HepG2 (cell line): ENCODE data around the gene ATRAID. TPM values are rescaled to one million over a fixed set of nuclear protein-coding genes. Genes with fewer than 3 reads are reported as not detected.

Experiments used
- CHD2 ChIP-seq: IDR thresholded peaks from 2 replicates; pipeline ENCODE4 v1.6.1; 2011; ENCODE audit warnings: low read depth, low read length, improper control_type of control experiment
- HDAC1 ChIP-seq: sonication (generic); formaldehyde crosslinking; IDR thresholded peaks from 2 replicates; pipeline ENCODE4 v1.5.1; 2020; ENCODE audit warnings: mild to moderate bottlenecking, missing genetic modification reagents
- IKZF1 ChIP-seq: fragments of 450-650 bp; IDR thresholded peaks from 2 replicates; pipeline ENCODE4 v1.7.1; 2016
- JUND ChIP-seq: sonication (generic); formaldehyde crosslinking; IDR thresholded peaks from 2 replicates; pipeline ENCODE4 v1.8.0; 2022; ENCODE audit warnings: mild to moderate bottlenecking, missing genetic modification reagents
- SKI ChIP-seq: fragments of 450-650 bp; IDR thresholded peaks from one replicate; pipeline ENCODE4 v1.6.1; 2018; ENCODE audit warnings: mild to moderate bottlenecking; ENCODE audit not compliant: partially characterized antibody
- TAF15 ChIP-seq: fragments of 200-400 bp; formaldehyde crosslinking; IDR thresholded peaks from one replicate; pipeline ENCODE4 v1.6.1; 2018; ENCODE audit warnings: mild to moderate bottlenecking, low read depth, low read length; ENCODE audit not compliant: poor library complexity, severe bottlenecking
- TBX3 ChIP-seq: fragments of 450-650 bp; IDR thresholded peaks from 2 replicates; pipeline ENCODE4 v1.6.1; 2017; ENCODE audit warnings: antibody characterized with exemption, mild to moderate bottlenecking, inconsistent platforms, borderline replicate concordance
- TCF7L2 ChIP-seq: IDR thresholded peaks from 2 replicates; pipeline ENCODE4 v1.6.1; 2011; ENCODE audit warnings: mild to moderate bottlenecking, low read depth, low read length, moderate library complexity
- ZBTB8A ChIP-seq: sonication (generic); formaldehyde crosslinking; IDR thresholded peaks from 2 replicates; pipeline ENCODE4 v1.4.0; 2020; ENCODE audit warnings: mild to moderate bottlenecking, low read depth, missing genetic modification reagents, borderline replicate concordance
- ZNF251 ChIP-seq: sonication (generic); formaldehyde crosslinking; IDR thresholded peaks from 2 replicates; pipeline ENCODE4 v1.9.0; 2021; ENCODE audit warnings: mild to moderate bottlenecking, missing genetic modification reagents
- ZNF547 ChIP-seq: sonication (generic); formaldehyde crosslinking; IDR thresholded peaks from 2 replicates; pipeline ENCODE4 v1.5.1; 2020; ENCODE audit warnings: mild to moderate bottlenecking, missing genetic modification reagents
- ZNF652 ChIP-seq: IDR thresholded peaks from 2 replicates; pipeline ENCODE4 v1.6.1; 2016; ENCODE audit warnings: low read depth, borderline replicate concordance
- ZNF660 ChIP-seq: sonication (generic); formaldehyde crosslinking; IDR thresholded peaks from 2 replicates; pipeline ENCODE4 v1.5.1; 2020; ENCODE audit warnings: mild to moderate bottlenecking, low read depth, missing genetic modification reagents, borderline replicate concordance
- ZNF737 ChIP-seq: sonication (generic); formaldehyde crosslinking; IDR thresholded peaks from 2 replicates; pipeline ENCODE4 v1.5.0; 2020; ENCODE audit warnings: missing genetic modification reagents, mild to moderate bottlenecking, borderline replicate concordance
- ZSCAN21 ChIP-seq: sonication (generic); formaldehyde crosslinking; IDR thresholded peaks from 2 replicates; pipeline ENCODE4 v1.8.0; 2022; ENCODE audit warnings: mild to moderate bottlenecking, missing genetic modification reagents, moderate library complexity, borderline replicate concordance
- polyA plus RNA-seq, 8 experiments: library from polyadenylated mRNA; depleted of rRNA in 3 of 8; stranded (reverse) in 7 of 8; unstranded in 1 of 8; fragments of >200 nt; fragmentation: Illumina TruSeq in 4 of 8; extraction: Trizol in 4 of 8; gene quantifications; 2 replicates each; pipeline versions ENCODE4 v1.2.1 to v1.2.3, GENCODE V29; 2011 to 2016; ENCODE audit warnings: low read depth in 4 of 8, missing spikeins in 1 of 8, mixed read lengths in 1 of 8; ENCODE audit not compliant: insufficient read depth in 1 of 8
- total RNA-seq, 5 experiments: library from RNA; depleted of rRNA; stranded (reverse); fragments of >200 nt; fragmentation: Illumina TruSeq; extraction: Trizol; gene quantifications; 2 replicates each; pipeline ENCODE4 v1.2.3, GENCODE V29; 2016; ENCODE audit warnings: low read depth in 1 of 5
- TF ChIP-seq, protein P1 (sequence below): IDR thresholded peaks from 2 replicates; pipeline ENCODE4 v1.6.1; 2016; ENCODE audit warnings: low read depth, missing genetic modification reagents, missing compliant biosample characterization
- TF ChIP-seq, protein P2 (sequence below): sonication (generic); formaldehyde crosslinking; IDR thresholded peaks from 2 replicates; pipeline ENCODE4 v1.4.0; 2020; ENCODE audit warnings: mild to moderate bottlenecking, missing genetic modification reagents
- TF ChIP-seq, protein P3 (sequence below): IDR thresholded peaks from 2 replicates; pipeline ENCODE4 v1.6.1; 2016; ENCODE audit warnings: low read depth, control low read depth

The ATRAID gene
- total and polyA plus RNA-seq, 2 of the 13 experiments (the other 11 are each of a cell fraction or from before 2014, with no cell fraction given) = 207 to 382 TPM

DNA sequence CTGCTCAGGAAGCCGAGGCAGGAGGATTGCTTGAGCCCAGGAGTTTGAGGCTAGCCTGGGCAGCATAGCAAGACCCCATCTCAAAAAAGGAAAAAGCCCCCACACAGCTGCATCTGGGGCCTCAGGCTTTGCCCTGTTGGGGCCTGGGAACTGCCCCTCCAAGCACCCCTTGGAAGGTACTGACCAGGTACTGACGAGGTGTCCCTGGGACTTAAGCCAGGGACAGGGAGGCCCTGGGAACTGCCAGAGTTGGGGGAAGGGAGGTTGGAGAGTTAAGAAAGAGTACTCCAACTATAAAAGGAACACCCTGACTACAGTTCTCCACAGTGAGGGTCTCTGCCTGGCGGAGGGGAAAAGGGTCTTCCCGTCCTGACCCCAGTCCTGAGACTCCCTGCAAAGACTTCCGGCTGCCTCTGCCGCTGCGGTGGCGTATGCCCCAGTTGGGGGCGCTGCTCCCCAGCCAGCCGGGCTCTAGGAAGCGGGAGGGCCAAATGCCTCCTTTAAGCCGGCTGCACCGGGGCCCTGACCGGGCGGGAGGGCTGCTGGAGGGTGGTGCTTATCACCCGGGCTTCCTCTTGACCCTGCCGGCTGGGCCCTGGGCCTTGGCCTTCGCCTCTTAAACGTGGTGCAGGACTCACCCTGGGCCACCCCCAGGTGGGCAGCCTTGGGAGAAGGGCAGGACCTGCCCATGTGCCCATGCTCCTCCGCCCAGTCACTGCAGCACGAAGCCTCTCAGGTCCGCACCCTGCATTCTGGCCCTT, 38.2 kb downstream of the ATRAID start (continued):
- TF ChIP-seq IKZF1 = no peak
- no peak for TF ChIP-seq JUND
- TF ChIP-seq HDAC1 (CRISPR knock-in tag) = no peak
- TF ChIP-seq ZNF737 (CRISPR knock-in tag) = no peak
- no peak for TF ChIP-seq ZSCAN21 (CRISPR knock-in tag)
- no peak for TF ChIP-seq TBX3
- peak; percentile 45; the same call in 1 of the 2 replicates for TF ChIP-seq ZNF251 (CRISPR knock-in tag)
- TF ChIP-seq, protein P1, sequence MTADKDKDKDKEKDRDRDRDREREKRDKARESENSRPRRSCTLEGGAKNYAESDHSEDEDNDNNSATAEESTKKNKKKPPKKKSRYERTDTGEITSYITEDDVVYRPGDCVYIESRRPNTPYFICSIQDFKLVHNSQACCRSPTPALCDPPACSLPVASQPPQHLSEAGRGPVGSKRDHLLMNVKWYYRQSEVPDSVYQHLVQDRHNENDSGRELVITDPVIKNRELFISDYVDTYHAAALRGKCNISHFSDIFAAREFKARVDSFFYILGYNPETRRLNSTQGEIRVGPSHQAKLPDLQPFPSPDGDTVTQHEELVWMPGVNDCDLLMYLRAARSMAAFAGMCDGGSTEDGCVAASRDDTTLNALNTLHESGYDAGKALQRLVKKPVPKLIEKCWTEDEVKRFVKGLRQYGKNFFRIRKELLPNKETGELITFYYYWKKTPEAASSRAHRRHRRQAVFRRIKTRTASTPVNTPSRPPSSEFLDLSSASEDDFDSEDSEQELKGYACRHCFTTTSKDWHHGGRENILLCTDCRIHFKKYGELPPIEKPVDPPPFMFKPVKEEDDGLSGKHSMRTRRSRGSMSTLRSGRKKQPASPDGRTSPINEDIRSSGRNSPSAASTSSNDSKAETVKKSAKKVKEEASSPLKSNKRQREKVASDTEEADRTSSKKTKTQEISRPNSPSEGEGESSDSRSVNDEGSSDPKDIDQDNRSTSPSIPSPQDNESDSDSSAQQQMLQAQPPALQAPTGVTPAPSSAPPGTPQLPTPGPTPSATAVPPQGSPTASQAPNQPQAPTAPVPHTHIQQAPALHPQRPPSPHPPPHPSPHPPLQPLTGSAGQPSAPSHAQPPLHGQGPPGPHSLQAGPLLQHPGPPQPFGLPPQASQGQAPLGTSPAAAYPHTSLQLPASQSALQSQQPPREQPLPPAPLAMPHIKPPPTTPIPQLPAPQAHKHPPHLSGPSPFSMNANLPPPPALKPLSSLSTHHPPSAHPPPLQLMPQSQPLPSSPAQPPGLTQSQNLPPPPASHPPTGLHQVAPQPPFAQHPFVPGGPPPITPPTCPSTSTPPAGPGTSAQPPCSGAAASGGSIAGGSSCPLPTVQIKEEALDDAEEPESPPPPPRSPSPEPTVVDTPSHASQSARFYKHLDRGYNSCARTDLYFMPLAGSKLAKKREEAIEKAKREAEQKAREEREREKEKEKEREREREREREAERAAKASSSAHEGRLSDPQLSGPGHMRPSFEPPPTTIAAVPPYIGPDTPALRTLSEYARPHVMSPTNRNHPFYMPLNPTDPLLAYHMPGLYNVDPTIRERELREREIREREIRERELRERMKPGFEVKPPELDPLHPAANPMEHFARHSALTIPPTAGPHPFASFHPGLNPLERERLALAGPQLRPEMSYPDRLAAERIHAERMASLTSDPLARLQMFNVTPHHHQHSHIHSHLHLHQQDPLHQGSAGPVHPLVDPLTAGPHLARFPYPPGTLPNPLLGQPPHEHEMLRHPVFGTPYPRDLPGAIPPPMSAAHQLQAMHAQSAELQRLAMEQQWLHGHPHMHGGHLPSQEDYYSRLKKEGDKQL (CRISPR knock-in tag) = 0 out of 2 replicates have a peak, but pooled peaks have one; percentile 22
- TF ChIP-seq, protein P2, sequence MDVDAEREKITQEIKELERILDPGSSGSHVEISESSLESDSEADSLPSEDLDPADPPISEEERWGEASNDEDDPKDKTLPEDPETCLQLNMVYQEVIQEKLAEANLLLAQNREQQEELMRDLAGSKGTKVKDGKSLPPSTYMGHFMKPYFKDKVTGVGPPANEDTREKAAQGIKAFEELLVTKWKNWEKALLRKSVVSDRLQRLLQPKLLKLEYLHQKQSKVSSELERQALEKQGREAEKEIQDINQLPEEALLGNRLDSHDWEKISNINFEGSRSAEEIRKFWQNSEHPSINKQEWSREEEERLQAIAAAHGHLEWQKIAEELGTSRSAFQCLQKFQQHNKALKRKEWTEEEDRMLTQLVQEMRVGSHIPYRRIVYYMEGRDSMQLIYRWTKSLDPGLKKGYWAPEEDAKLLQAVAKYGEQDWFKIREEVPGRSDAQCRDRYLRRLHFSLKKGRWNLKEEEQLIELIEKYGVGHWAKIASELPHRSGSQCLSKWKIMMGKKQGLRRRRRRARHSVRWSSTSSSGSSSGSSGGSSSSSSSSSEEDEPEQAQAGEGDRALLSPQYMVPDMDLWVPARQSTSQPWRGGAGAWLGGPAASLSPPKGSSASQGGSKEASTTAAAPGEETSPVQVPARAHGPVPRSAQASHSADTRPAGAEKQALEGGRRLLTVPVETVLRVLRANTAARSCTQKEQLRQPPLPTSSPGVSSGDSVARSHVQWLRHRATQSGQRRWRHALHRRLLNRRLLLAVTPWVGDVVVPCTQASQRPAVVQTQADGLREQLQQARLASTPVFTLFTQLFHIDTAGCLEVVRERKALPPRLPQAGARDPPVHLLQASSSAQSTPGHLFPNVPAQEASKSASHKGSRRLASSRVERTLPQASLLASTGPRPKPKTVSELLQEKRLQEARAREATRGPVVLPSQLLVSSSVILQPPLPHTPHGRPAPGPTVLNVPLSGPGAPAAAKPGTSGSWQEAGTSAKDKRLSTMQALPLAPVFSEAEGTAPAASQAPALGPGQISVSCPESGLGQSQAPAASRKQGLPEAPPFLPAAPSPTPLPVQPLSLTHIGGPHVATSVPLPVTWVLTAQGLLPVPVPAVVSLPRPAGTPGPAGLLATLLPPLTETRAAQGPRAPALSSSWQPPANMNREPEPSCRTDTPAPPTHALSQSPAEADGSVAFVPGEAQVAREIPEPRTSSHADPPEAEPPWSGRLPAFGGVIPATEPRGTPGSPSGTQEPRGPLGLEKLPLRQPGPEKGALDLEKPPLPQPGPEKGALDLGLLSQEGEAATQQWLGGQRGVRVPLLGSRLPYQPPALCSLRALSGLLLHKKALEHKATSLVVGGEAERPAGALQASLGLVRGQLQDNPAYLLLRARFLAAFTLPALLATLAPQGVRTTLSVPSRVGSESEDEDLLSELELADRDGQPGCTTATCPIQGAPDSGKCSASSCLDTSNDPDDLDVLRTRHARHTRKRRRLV (CRISPR knock-in tag) = no peak
- TF ChIP-seq ZNF652 (CRISPR knock-in tag) = no peak
- TF ChIP-seq ZNF547 (CRISPR knock-in tag) = peak; percentile 81
- no peak for TF ChIP-seq TAF15
- TF ChIP-seq SKI = no peak
- TF ChIP-seq CHD2 = no peak
- TF ChIP-seq, protein P3, sequence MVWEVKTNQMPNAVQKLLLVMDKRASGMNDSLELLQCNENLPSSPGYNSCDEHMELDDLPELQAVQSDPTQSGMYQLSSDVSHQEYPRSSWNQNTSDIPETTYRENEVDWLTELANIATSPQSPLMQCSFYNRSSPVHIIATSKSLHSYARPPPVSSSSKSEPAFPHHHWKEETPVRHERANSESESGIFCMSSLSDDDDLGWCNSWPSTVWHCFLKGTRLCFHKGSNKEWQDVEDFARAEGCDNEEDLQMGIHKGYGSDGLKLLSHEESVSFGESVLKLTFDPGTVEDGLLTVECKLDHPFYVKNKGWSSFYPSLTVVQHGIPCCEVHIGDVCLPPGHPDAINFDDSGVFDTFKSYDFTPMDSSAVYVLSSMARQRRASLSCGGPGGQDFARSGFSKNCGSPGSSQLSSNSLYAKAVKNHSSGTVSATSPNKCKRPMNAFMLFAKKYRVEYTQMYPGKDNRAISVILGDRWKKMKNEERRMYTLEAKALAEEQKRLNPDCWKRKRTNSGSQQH (CRISPR knock-in tag) = no peak
- no peak for TF ChIP-seq ZBTB8A (CRISPR knock-in tag)
- no peak for TF ChIP-seq ZNF660 (CRISPR knock-in tag)
- no peak for TF ChIP-seq TCF7L2
